Activated T-cell treated with anti-CD3 and anti-CD28 coated beads for 4 hours (primary cell): Measurements from ENCODE around the gene QRFP.

Experiments
- DNase-seq: peaks from one replicate; pipeline ENCODE4 v3.0.0-alpha.2; 2020

The QRFP gene

GRCh38 chr9:130847306-130848217, 49.0 kb downstream of the QRFP start:
- DNase-seq = no peak

DNA sequence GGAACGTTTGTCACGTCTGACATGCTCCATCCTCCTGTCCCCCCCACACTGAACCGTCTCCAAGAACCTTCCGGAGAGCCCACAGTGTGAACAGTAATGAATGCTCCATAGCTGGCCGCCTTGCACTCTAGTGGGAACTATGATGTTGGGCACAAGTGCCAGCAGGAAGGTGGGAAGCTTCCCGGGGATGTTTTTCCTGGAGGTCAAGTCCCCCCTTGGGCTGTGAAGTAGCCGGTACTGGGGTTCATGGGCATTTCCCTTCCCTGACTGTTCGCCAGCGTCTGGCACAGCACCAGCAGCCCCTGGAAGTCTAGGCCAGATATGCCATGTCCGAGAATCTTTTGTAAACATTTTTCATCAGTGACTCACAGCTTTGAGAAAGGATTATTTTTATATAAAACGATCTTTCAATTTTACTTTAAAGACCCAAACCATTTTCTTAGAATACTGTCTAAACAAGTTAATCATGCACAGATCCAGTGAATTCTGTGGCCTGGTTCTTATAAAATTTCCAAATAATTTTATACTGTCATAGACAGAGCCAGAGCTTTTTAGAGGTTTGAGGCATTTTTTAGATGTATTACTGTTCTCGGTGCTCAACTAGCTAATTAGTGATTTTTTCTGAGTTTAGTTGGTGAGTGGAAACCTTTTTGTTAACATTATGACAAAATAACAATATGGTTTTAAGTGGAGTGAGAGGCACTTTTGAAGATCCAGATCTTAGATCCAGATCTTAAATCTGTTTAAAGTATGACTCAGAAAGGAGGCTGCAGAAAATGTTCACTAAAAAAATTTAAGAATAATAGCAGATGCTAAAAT, 49.9 kb downstream of the QRFP start:
- no peak for DNase-seq

DNA sequence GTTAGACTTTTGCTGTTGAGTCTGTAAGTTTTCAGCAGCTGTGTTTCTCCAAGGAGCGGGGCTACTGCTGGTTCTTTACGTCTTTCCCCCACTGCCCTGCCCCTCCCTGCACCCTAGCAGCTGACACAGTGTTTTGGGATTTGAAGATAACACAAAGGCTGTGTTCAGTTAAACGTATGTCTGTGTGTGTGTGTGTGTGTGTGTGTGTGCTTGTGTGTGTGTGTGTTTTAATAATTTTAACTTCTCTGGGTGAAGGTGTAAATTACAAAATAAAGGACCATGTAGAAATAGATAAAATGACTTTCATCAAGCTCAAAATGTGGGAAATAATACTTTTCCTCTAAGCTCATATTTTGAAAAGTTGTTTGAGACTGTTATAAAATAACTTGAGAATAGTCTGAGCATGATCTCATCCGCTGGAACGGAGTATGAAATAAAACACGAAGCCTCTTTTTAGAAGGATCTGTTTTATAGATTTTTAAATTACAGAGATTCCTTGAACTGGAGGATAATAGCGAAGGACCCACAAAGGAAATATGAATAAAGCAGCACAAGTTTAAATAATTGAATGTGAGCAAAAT, 50.6 kb downstream of the QRFP start:
- DNase-seq = no peak

DNA sequence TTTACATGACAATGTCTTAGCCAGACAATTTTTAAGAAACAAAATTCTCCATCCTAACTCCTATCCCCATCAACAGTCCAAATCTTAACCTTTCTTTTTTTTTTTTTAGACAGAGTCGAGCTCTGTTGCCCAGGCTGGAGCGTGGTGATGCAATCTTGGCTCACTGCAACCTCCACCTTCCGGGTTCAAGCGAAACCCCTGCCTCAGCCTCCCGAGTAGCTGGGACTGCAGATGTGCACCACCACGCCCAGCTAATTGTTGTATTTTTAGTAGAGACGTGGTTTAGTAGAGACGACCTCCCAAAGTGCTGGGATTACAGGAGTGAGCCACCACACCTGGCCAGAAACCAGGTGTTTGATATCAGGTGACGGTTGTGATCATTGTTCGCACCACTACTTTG, 51.4 kb downstream of the QRFP start:
- no peak for DNase-seq

GRCh38 chr9:130844044-130844451, 52.6 kb downstream of the QRFP start:
- no peak for DNase-seq

- DNase-seq = no peak
These were observed 53.3 kb downstream of the QRFP start for GRCh38 chr9:130843049-130843908.
